ENCODE measurements around the gene FOXP1. TPM values are rescaled to one million over a fixed set of nuclear protein-coding genes. Genes with fewer than 3 reads are reported as not detected.

Gene FOXP1
- total and polyA plus RNA-seq, 2 donors (not counting 1 experiment from before 2014, with no cell fraction given) = 70.3 to 101 TPM

DNA sequence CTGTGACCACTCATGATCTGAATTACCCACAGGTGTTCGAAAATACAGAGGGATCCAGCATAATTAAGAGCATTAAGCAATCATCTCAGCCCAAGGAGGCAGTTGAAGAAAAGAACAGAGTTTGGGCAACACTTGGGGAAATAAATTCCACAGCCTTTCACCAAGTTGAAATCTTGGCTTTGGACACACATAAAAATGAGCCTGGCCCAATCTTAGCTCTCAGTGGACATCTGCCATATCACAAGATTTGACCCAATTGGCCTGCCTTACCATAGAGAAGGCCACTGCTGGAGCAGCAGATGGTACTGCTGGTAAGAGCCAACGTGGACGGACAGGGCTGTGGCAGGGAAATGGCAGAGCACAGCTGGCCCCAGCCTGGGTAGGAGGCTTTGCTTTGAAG is 13.0 kb downstream of the FOXP1 start:
- no peak overlapping the region for H3K4me3 ChIP-seq (replicated peaks in 1 of 4; ENCODE audit: control extremely low read depth in 1 of 4, insufficient read depth in 1 of 4, low read depth in 3 of 4, low read length in 4 of 4)
- no peaks in the 10 kb centered on the region for H3K9me3 ChIP-seq (ENCODE audit: control insufficient read depth, insufficient read depth, low read depth, low read length)
- H3K4me1 ChIP-seq (ENCODE audit: control insufficient read depth, extremely low read depth, insufficient read depth, low read length) = no peaks in the 10 kb centered on the region
- H2AFZ ChIP-seq (ENCODE audit: low read length) = no peak overlapping the region
- no peak overlapping the region for H3K4me2 ChIP-seq (ENCODE audit: extremely low read depth, insufficient read depth, low read length)
- H3K27ac ChIP-seq (ENCODE audit: insufficient read depth, low read length) = no peak overlapping the region
- TF ChIP-seq EZH2 (IDR thresholded peaks at IDR 0.05; ENCODE audit: low read length, missing control alignments) = no peak
- TF ChIP-seq, protein P1, sequence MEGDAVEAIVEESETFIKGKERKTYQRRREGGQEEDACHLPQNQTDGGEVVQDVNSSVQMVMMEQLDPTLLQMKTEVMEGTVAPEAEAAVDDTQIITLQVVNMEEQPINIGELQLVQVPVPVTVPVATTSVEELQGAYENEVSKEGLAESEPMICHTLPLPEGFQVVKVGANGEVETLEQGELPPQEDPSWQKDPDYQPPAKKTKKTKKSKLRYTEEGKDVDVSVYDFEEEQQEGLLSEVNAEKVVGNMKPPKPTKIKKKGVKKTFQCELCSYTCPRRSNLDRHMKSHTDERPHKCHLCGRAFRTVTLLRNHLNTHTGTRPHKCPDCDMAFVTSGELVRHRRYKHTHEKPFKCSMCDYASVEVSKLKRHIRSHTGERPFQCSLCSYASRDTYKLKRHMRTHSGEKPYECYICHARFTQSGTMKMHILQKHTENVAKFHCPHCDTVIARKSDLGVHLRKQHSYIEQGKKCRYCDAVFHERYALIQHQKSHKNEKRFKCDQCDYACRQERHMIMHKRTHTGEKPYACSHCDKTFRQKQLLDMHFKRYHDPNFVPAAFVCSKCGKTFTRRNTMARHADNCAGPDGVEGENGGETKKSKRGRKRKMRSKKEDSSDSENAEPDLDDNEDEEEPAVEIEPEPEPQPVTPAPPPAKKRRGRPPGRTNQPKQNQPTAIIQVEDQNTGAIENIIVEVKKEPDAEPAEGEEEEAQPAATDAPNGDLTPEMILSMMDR (conservative IDR thresholded peaks at IDR 0.05 in 1 of 2, IDR thresholded peaks at IDR 0.05 in 1 of 2; ENCODE audit: low read depth in 1 of 2, low read length in 2 of 2) = no peak
- H3K36me3 ChIP-seq (ENCODE audit: control insufficient read depth, insufficient read depth, low read length) = no peaks in the 10 kb centered on the region
- DNase-seq (ENCODE audit: low read depth in 2 of 2) = no peak
- H3K9ac ChIP-seq (ENCODE audit: insufficient read depth, low read length) = no peak overlapping the region
- H3K79me2 ChIP-seq (ENCODE audit: control insufficient read depth, insufficient read depth, low read length) = no peaks in the 10 kb centered on the region
- no peaks in the 10 kb centered on the region for H3K27me3 ChIP-seq (ENCODE audit: control insufficient read depth, insufficient read depth, low read length)
- no peaks in the 10 kb centered on the region for H4K20me1 ChIP-seq (ENCODE audit: control insufficient read depth, extremely low read depth, insufficient read depth, low read length)

- Histone ChIP-seq H3K4me3 (replicated peaks in 1 of 4; ENCODE audit: control extremely low read depth in 1 of 4, insufficient read depth in 1 of 4, low read depth in 3 of 4, low read length in 4 of 4) (no peak overlapping the region), H3K27ac (ENCODE audit: insufficient read depth, low read length) (no peak overlapping the region), H3K36me3 (ENCODE audit: control insufficient read depth, insufficient read depth, low read length) (no peaks in the 10 kb centered on the region), H3K4me1 (ENCODE audit: control insufficient read depth, extremely low read depth, insufficient read depth, low read length) (no peaks in the 10 kb centered on the region), H4K20me1 (ENCODE audit: control insufficient read depth, extremely low read depth, insufficient read depth, low read length) (no peaks in the 10 kb centered on the region), H3K4me2 (ENCODE audit: extremely low read depth, insufficient read depth, low read length) (no peak overlapping the region), H3K79me2 (ENCODE audit: control insufficient read depth, insufficient read depth, low read length) (no peaks in the 10 kb centered on the region), H3K27me3 (ENCODE audit: control insufficient read depth, insufficient read depth, low read length) (no peaks in the 10 kb centered on the region), H3K9me3 (ENCODE audit: control insufficient read depth, insufficient read depth, low read depth, low read length) (no peaks in the 10 kb centered on the region), H2AFZ (ENCODE audit: low read length) (no peak overlapping the region), H3K9ac (ENCODE audit: insufficient read depth, low read length) (no peak overlapping the region)
- TF ChIP-seq, protein P1 (conservative IDR thresholded peaks at IDR 0.05 in 1 of 2, IDR thresholded peaks at IDR 0.05 in 1 of 2; ENCODE audit: low read depth in 1 of 2, low read length in 2 of 2) = no peak
- TF ChIP-seq EZH2 (IDR thresholded peaks at IDR 0.05; ENCODE audit: low read length, missing control alignments) = no peak
- no peak for DNase-seq (ENCODE audit: low read depth in 2 of 2)
Measured at GRCh38 chr3:71568207-71568606, 15.3 kb downstream of the FOXP1 start.

- TF ChIP-seq, protein P1 (conservative IDR thresholded peaks at IDR 0.05 in 1 of 2, IDR thresholded peaks at IDR 0.05 in 1 of 2; ENCODE audit: low read depth in 1 of 2, low read length in 2 of 2) = no peak
- TF ChIP-seq EZH2 (IDR thresholded peaks at IDR 0.05; ENCODE audit: low read length, missing control alignments) = no peak
- Histone ChIP-seq H3K4me1 (ENCODE audit: control insufficient read depth, extremely low read depth, insufficient read depth, low read length) (no peaks in the 10 kb centered on the region), H3K27ac (ENCODE audit: insufficient read depth, low read length) (no peak overlapping the region), H4K20me1 (ENCODE audit: control insufficient read depth, extremely low read depth, insufficient read depth, low read length) (no peaks in the 10 kb centered on the region), H3K4me3 (replicated peaks in 1 of 4; ENCODE audit: control extremely low read depth in 1 of 4, insufficient read depth in 1 of 4, low read depth in 3 of 4, low read length in 4 of 4) (no peak overlapping the region), H3K9me3 (ENCODE audit: control insufficient read depth, insufficient read depth, low read depth, low read length) (no peaks in the 10 kb centered on the region), H3K9ac (ENCODE audit: insufficient read depth, low read length) (no peak overlapping the region), H3K27me3 (ENCODE audit: control insufficient read depth, insufficient read depth, low read length) (no peaks in the 10 kb centered on the region), H3K36me3 (ENCODE audit: control insufficient read depth, insufficient read depth, low read length) (no peaks in the 10 kb centered on the region), H2AFZ (ENCODE audit: low read length) (no peak overlapping the region), H3K4me2 (ENCODE audit: extremely low read depth, insufficient read depth, low read length) (no peak overlapping the region), H3K79me2 (ENCODE audit: control insufficient read depth, insufficient read depth, low read length) (no peaks in the 10 kb centered on the region)
- DNase-seq (ENCODE audit: low read depth in 2 of 2) = no peak
Measured at GRCh38 chr3:71566776-71567175, 16.8 kb downstream of the FOXP1 start.

Data from fibroblast of lung (primary cell).